A204.1 (cell line): Measurements from ENCODE around the gene NLK.
"Not testable (repeated sequence)": the region's sequence is repeated elsewhere in the genome, so short reads cannot be mapped to it uniquely, and the experiment has no call there.

ENCODE experiments used
- FAIRE-seq: peaks from 2 replicates; lab custom pipeline; 2012; peaks lifted over from hg19 to GRCh38; lab: Jason Lieb, UNC

Gene NLK

GRCh38 chr17:28115046-28115445 is 72.6 kb downstream of the NLK start:
- FAIRE-seq: no peak

GRCh38 chr17:28117304-28117703 is 74.8 kb downstream of the NLK start:
- no peak for FAIRE-seq

- FAIRE-seq: peak; percentile 44
Measured at GRCh38 chr17:28118362-28118761, 75.9 kb downstream of the NLK start.

GRCh38 chr17:28119046-28119445 is 76.6 kb downstream of the NLK start:
- FAIRE-seq: no peak

GRCh38 chr17:28119560-28119959 is 77.1 kb downstream of the NLK start:
- no peak for FAIRE-seq

GRCh38 chr17:28120766-28121165 is 78.3 kb downstream of the NLK start:
- FAIRE-seq: no peak

GRCh38 chr17:28124962-28125361 is 82.5 kb downstream of the NLK start:
- no peak for FAIRE-seq

- FAIRE-seq: no peak
Measured at GRCh38 chr17:28125526-28126378, 83.3 kb downstream of the NLK start.

GRCh38 chr17:28127196-28127595 is 84.7 kb downstream of the NLK start:
- FAIRE-seq: no peak

- no peak for FAIRE-seq
Measured at GRCh38 chr17:28128779-28129178, 86.3 kb downstream of the NLK start.

- FAIRE-seq: no peak
Measured at GRCh38 chr17:28130472-28130871, 88.0 kb downstream of the NLK start.

GRCh38 chr17:28131599-28131998 is 89.1 kb downstream of the NLK start:
- FAIRE-seq: no peak

GRCh38 chr17:28133562-28133970 is 91.1 kb downstream of the NLK start:
- no peak for FAIRE-seq

GRCh38 chr17:28136923-28137322 is 94.4 kb downstream of the NLK start:
- FAIRE-seq: peak; percentile 82

- FAIRE-seq: no peak
Measured at GRCh38 chr17:28139822-28140221, 97.3 kb downstream of the NLK start.

- FAIRE-seq: no peak
Measured at GRCh38 chr17:28141313-28141712, 98.8 kb downstream of the NLK start.

GRCh38 chr17:28141773-28142172 is 99.3 kb downstream of the NLK start:
- no peak for FAIRE-seq

- FAIRE-seq: no peak
Measured at GRCh38 chr17:28142305-28142704, 99.8 kb downstream of the NLK start.

- no peak for FAIRE-seq
Measured at GRCh38 chr17:28144019-28144418, 101.5 kb downstream of the NLK start.

- no peak for FAIRE-seq
Measured at GRCh38 chr17:28145348-28145747, 102.9 kb downstream of the NLK start.

GRCh38 chr17:28147017-28147416 is 104.5 kb downstream of the NLK start:
- FAIRE-seq: no peak

- no peak for FAIRE-seq
Measured at GRCh38 chr17:28151001-28151400, 108.5 kb downstream of the NLK start.

- FAIRE-seq: no peak
Measured at GRCh38 chr17:28154214-28154613, 111.7 kb downstream of the NLK start.

- FAIRE-seq: not testable (repeated sequence)
Measured at GRCh38 chr17:28155405-28155804, 112.9 kb downstream of the NLK start.
